Activated T-helper 17 cell treated with anti-CD3 and anti-CD28 coated beads, Interleukin-2, amount 50 U/mL, for 72 hours (primary cell): ENCODE measurements around the gene GOLGA5. TPM values are rescaled to one million over a fixed set of nuclear protein-coding genes. Genes with fewer than 3 reads are reported as not detected.

Source experiments
- total RNA-seq, 2 donors: library from RNA; stranded (reverse); gene quantifications; one replicate each; pipeline ENCODE4 v1.2.3, GENCODE V29; 2022

The GOLGA5 gene
- total RNA-seq, 2 donors from 2014 or later = 18.8 to 19.5 TPM

Other genes with a start within 250 kb of the GOLGA5 start
- gene LGMN, start 45.7 kb upstream of the GOLGA5 start, total RNA-seq = 10 to 100 TPM in 1 of 2 donors, 1 to 10 TPM in 1; 3.6 to 16.5 TPM
- not detected for gene CHGA, start 128.8 kb downstream of the GOLGA5 start, total RNA-seq